ENCODE measurements around the gene C1R.

Gene C1R

GRCh38 chr12:7061138-7061537, 31.1 kb downstream of the C1R start:
- no peaks in the 10 kb centered on the region for H3K36me3 ChIP-seq (ENCODE audit: insufficient read depth, low read length)
- H3K4me3 ChIP-seq (ENCODE audit: low read depth, low read length, poor library complexity, severe bottlenecking), result no peak overlapping the region
- no peak overlapping the region for H3K9ac ChIP-seq (ENCODE audit: low read length)
- TF ChIP-seq EZH2 (IDR thresholded peaks at IDR 0.05; ENCODE audit: borderline replicate concordance, low read length), result no peak
- TF ChIP-seq, protein P1, sequence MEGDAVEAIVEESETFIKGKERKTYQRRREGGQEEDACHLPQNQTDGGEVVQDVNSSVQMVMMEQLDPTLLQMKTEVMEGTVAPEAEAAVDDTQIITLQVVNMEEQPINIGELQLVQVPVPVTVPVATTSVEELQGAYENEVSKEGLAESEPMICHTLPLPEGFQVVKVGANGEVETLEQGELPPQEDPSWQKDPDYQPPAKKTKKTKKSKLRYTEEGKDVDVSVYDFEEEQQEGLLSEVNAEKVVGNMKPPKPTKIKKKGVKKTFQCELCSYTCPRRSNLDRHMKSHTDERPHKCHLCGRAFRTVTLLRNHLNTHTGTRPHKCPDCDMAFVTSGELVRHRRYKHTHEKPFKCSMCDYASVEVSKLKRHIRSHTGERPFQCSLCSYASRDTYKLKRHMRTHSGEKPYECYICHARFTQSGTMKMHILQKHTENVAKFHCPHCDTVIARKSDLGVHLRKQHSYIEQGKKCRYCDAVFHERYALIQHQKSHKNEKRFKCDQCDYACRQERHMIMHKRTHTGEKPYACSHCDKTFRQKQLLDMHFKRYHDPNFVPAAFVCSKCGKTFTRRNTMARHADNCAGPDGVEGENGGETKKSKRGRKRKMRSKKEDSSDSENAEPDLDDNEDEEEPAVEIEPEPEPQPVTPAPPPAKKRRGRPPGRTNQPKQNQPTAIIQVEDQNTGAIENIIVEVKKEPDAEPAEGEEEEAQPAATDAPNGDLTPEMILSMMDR (IDR thresholded peaks at IDR 0.05; ENCODE audit: low read length), result no peak
- no peak overlapping the region for H3K4me2 ChIP-seq (ENCODE audit: low read length)
- no peaks in the 10 kb centered on the region for H3F3A ChIP-seq (ENCODE audit: insufficient read depth, low read length)
- no peaks in the 10 kb centered on the region for H3K9me3 ChIP-seq (ENCODE audit: low read length)
- H4K20me1 ChIP-seq (ENCODE audit: insufficient read depth, low read length), result no peaks in the 10 kb centered on the region
- peaks cover 4% of the 10 kb centered on the region; the same call in 1 of the 2 replicates for H3K27me3 ChIP-seq (ENCODE audit: insufficient read depth, low read length)
- no peaks in the 10 kb centered on the region for H3K79me2 ChIP-seq (ENCODE audit: insufficient read depth, low read length)
- no peaks in the 10 kb centered on the region for H3K4me1 ChIP-seq (ENCODE audit: insufficient read depth, low read length, severe bottlenecking)
- H2AFZ ChIP-seq (ENCODE audit: low read length), result no peak overlapping the region
- no peak overlapping the region for H3K27ac ChIP-seq (ENCODE audit: low read depth, low read length, poor library complexity, severe bottlenecking)
- no peaks in the 10 kb centered on the region for H3K9me2 ChIP-seq (ENCODE audit: low read depth, low read length)

GRCh38 chr12:7060353-7060954, 31.8 kb downstream of the C1R start, which contains the start of gene C1S:
C1S (plus strand) TSS chr12:7060718; CDS start chr12:7061913, 1,195 bp downstream.
- no peaks in the 10 kb centered on the region for H4K20me1 ChIP-seq (ENCODE audit: insufficient read depth, low read length)
- H3K79me2 ChIP-seq (ENCODE audit: insufficient read depth, low read length), result no peaks in the 10 kb centered on the region
- no peaks in the 10 kb centered on the region for H3K4me1 ChIP-seq (ENCODE audit: insufficient read depth, low read length, severe bottlenecking)
- H3K9ac ChIP-seq (ENCODE audit: low read length), result no peak within 1 kb of the TSS
- H3K36me3 ChIP-seq (ENCODE audit: insufficient read depth, low read length), result no peaks in the 10 kb centered on the region
- H3K27ac ChIP-seq (ENCODE audit: low read depth, low read length, poor library complexity, severe bottlenecking), result no peak within 1 kb of the TSS
- H2AFZ ChIP-seq (ENCODE audit: low read length), result no peak within 1 kb of the TSS
- no peak within 1 kb of the TSS for H3K4me3 ChIP-seq (ENCODE audit: low read depth, low read length, poor library complexity, severe bottlenecking)
- H3K27me3 ChIP-seq (ENCODE audit: insufficient read depth, low read length), result peaks cover 4% of the 10 kb centered on the region; the same call in 1 of the 2 replicates
- H3K9me2 ChIP-seq (ENCODE audit: low read depth, low read length), result no peaks in the 10 kb centered on the region
- no peak for TF ChIP-seq EZH2 (IDR thresholded peaks at IDR 0.05; ENCODE audit: borderline replicate concordance, low read length)
- TF ChIP-seq, protein P1 (IDR thresholded peaks at IDR 0.05; ENCODE audit: low read length), result no peak
- H3K4me2 ChIP-seq (ENCODE audit: low read length), result no peak within 1 kb of the TSS
- no peaks in the 10 kb centered on the region for H3K9me3 ChIP-seq (ENCODE audit: low read length)
- no peaks in the 10 kb centered on the region for H3F3A ChIP-seq (ENCODE audit: insufficient read depth, low read length)

- Histone ChIP-seq H3K9me3 (ENCODE audit: low read length) (no peaks in the 10 kb centered on the region), H2AFZ (ENCODE audit: low read length) (no peak overlapping the region)
These were observed 32.5 kb downstream of the C1R start for GRCh38 chr12:7059780-7060179.

More at GRCh38 chr12:7059780-7060179, 32.5 kb downstream of the C1R start:
- Histone ChIP-seq H3K9ac (ENCODE audit: low read length) (no peak overlapping the region), H3K4me1 (ENCODE audit: insufficient read depth, low read length, severe bottlenecking) (no peaks in the 10 kb centered on the region), H3K4me3 (ENCODE audit: low read depth, low read length, poor library complexity, severe bottlenecking) (no peak overlapping the region), H3F3A (ENCODE audit: insufficient read depth, low read length) (no peaks in the 10 kb centered on the region), H3K79me2 (ENCODE audit: insufficient read depth, low read length) (no peaks in the 10 kb centered on the region), H3K27me3 (ENCODE audit: insufficient read depth, low read length) (peaks cover 4% of the 10 kb centered on the region; the same call in 1 of the 2 replicates), H3K27ac (ENCODE audit: low read depth, low read length, poor library complexity, severe bottlenecking) (no peak overlapping the region), H4K20me1 (ENCODE audit: insufficient read depth, low read length) (no peaks in the 10 kb centered on the region), H3K4me2 (ENCODE audit: low read length) (no peak overlapping the region), H3K36me3 (ENCODE audit: insufficient read depth, low read length) (no peaks in the 10 kb centered on the region), H3K9me2 (ENCODE audit: low read depth, low read length) (no peaks in the 10 kb centered on the region)
- no peak for TF ChIP-seq EZH2 (IDR thresholded peaks at IDR 0.05; ENCODE audit: borderline replicate concordance, low read length)
- TF ChIP-seq, protein P1 (IDR thresholded peaks at IDR 0.05; ENCODE audit: low read length), result no peak
